IMR-90 (cell line): Measurements from ENCODE around the gene LDB2. TPM values are rescaled to one million over a fixed set of nuclear protein-coding genes. Genes with fewer than 3 reads are reported as not detected.

Experiments
- ATAC-seq: fragments of 200-7000 bp; cut with Tn5 transposase; 2 replicates; pipeline ENCODE4 v1.9.1; 2020; ENCODE audit warnings: low read depth, mild to moderate bottlenecking, moderate library complexity
- BruUV-seq: library from RNA; stranded (reverse); fragments of 400-500 nt; replicated peaks from 2 replicates; lab custom pipeline; 2021; lab: Mats Ljungman, UMichigan
- CTCF ChIA-PET: fragments of 300-600 bp; formaldehyde crosslinking; extraction: SDS; loops from one replicate; lab custom pipeline; 2021; ENCODE audit warnings: antibody characterized with exemption; lab: Yijun Ruan, JAX
- POLR2A ChIA-PET: fragments of 300-600 bp; sonication (Branson Sonifier 250); formaldehyde crosslinking; loops from one replicate; lab custom pipeline; 2022; ENCODE audit warnings: antibody characterized with exemption; ENCODE audit not compliant: unreplicated experiment; lab: Charles Lee
- DNase-seq: peaks from one replicate; pipeline ENCODE4 v3.0.0; 2013
- H2AFZ ChIP-seq: replicated peaks from 2 replicates; pipeline ENCODE3; 2013; ENCODE audit warnings: low read length, mild to moderate bottlenecking; ENCODE audit not compliant: poor library complexity
- H2AK5ac ChIP-seq: 2 replicates; pipeline ENCODE4 v1.6.1; 2013; ENCODE audit warnings: low read depth, low read length, inconsistent platforms
- H2AK9ac ChIP-seq: replicated peaks from 2 replicates; pipeline ENCODE3; 2013; ENCODE audit warnings: mild to moderate bottlenecking, low read depth, low read length, moderate library complexity; ENCODE audit not compliant: poor library complexity
- H2BK120ac ChIP-seq: 2 replicates; pipeline ENCODE4 v1.6.1; 2013; ENCODE audit warnings: low read depth, low read length, inconsistent platforms
- H2BK15ac ChIP-seq: 3 replicates; pipeline ENCODE4 v1.6.1; 2013; ENCODE audit warnings: low read depth, low read length, inconsistent platforms
- H2BK20ac ChIP-seq: 2 replicates; pipeline ENCODE4 v1.6.1; 2013; ENCODE audit warnings: low read depth, mild to moderate bottlenecking, inconsistent platforms, low read length, moderate library complexity
- H2BK5ac ChIP-seq: 2 replicates; pipeline ENCODE4 v1.6.1; 2013; ENCODE audit warnings: mild to moderate bottlenecking, low read depth, low read length, inconsistent platforms; ENCODE audit not compliant: poor library complexity, severe bottlenecking
- H3K14ac ChIP-seq: replicated peaks from 2 replicates; pipeline ENCODE4 v1.6.1; 2013; ENCODE audit warnings: low read depth, low read length, inconsistent platforms
- H3K18ac ChIP-seq: 2 replicates; pipeline ENCODE4 v1.6.1; 2013; ENCODE audit warnings: low read depth, low read length, control low read depth
- H3K23ac ChIP-seq: 2 replicates; pipeline ENCODE4 v1.6.1; 2013; ENCODE audit warnings: low read depth, low read length, inconsistent platforms
- H3K27ac ChIP-seq: 2 replicates; pipeline ENCODE4 v1.5.1; 2013; ENCODE audit warnings: mild to moderate bottlenecking, control low read depth, low read length; ENCODE audit not compliant: insufficient read depth
- H3K27me3 ChIP-seq: 2 replicates; pipeline ENCODE4 v1.6.1; 2013; ENCODE audit warnings: low read length; ENCODE audit not compliant: control insufficient read depth, insufficient read depth
- H3K36me3 ChIP-seq: 2 replicates; pipeline ENCODE4 v1.6.1; 2013; ENCODE audit warnings: low read length, mixed read lengths; ENCODE audit not compliant: control insufficient read depth, insufficient read depth
- H3K4ac ChIP-seq: 2 replicates; pipeline ENCODE4 v1.6.1; 2013; ENCODE audit warnings: low read depth, low read length, inconsistent platforms
- H3K4me1 ChIP-seq: 2 replicates; pipeline ENCODE4 v1.6.1; 2013; ENCODE audit warnings: low read length, mixed read lengths; ENCODE audit not compliant: control insufficient read depth, insufficient read depth
- H3K4me2 ChIP-seq: 2 replicates; pipeline ENCODE4 v1.6.1; 2013; ENCODE audit warnings: low read depth, mild to moderate bottlenecking, control low read depth, low read length, moderate library complexity
- H3K4me3 ChIP-seq: 2 replicates; pipeline ENCODE4 v1.5.1; 2013; ENCODE audit warnings: low read depth, mild to moderate bottlenecking, control low read depth, low read length, moderate library complexity; ENCODE audit not compliant: insufficient read depth
- H3K56ac ChIP-seq: 2 replicates; pipeline ENCODE4 v1.6.1; 2013; ENCODE audit warnings: low read length, inconsistent platforms; ENCODE audit not compliant: insufficient read depth; ENCODE audit errors: extremely low read depth
- H3K79me1 ChIP-seq, 2 experiments: 2 replicates each; pipeline ENCODE4 v1.6.1; 2013; ENCODE audit warnings: low read length in 2 of 2, inconsistent platforms in 1 of 2, low read depth in 1 of 2
- H3K9ac ChIP-seq: 2 replicates; pipeline ENCODE4 v1.6.1; 2013; ENCODE audit warnings: low read depth, low read length, control low read depth
- H3K9me1 ChIP-seq: 2 replicates; pipeline ENCODE4 v1.6.1; 2013; ENCODE audit warnings: low read length, inconsistent platforms; ENCODE audit not compliant: insufficient read depth
- H3K9me3 ChIP-seq: 2 replicates; pipeline ENCODE4 v1.6.1; 2013; ENCODE audit warnings: low read length; ENCODE audit not compliant: control insufficient read depth, insufficient read depth
- H4K20me1 ChIP-seq: 2 replicates; pipeline ENCODE4 v1.6.1; 2013; ENCODE audit warnings: low read length, inconsistent platforms; ENCODE audit not compliant: insufficient read depth
- H4K5ac ChIP-seq: 2 replicates; pipeline ENCODE4 v1.6.1; 2013; ENCODE audit warnings: mild to moderate bottlenecking, low read depth, low read length, control low read depth
- H4K8ac ChIP-seq, 2 experiments: 2 replicates each; pipeline ENCODE4 v1.6.1; 2013; ENCODE audit warnings: low read depth in 2 of 2, low read length in 2 of 2, control low read depth in 1 of 2, inconsistent platforms in 1 of 2
- H4K91ac ChIP-seq: 2 replicates; pipeline ENCODE4 v1.6.1; 2013; ENCODE audit warnings: low read depth, low read length, inconsistent platforms; ENCODE audit not compliant: insufficient read depth
- BHLHE40 ChIP-seq: fragments of 150-350 bp; IDR thresholded peaks from 2 replicates; pipeline ENCODE4 v1.6.1; 2016; ENCODE audit warnings: mild to moderate bottlenecking, low read depth, low read length
- CHD1 ChIP-seq: IDR thresholded peaks from 2 replicates; pipeline ENCODE4 v1.6.1; 2012; ENCODE audit warnings: low read depth, low read length, improper control_type of control experiment
- ELK1 ChIP-seq: fragments of 150-350 bp; IDR thresholded peaks from 2 replicates; pipeline ENCODE4 v1.6.1; 2016; ENCODE audit warnings: low read depth, mild to moderate bottlenecking, low read length, moderate library complexity, borderline replicate concordance
- MAZ ChIP-seq: IDR thresholded peaks from 2 replicates; pipeline ENCODE4 v1.6.1; 2012; ENCODE audit warnings: low read depth, mild to moderate bottlenecking, low read length, improper control_type of control experiment, moderate library complexity, borderline replicate concordance
- MXI1 ChIP-seq: IDR thresholded peaks from 2 replicates; pipeline ENCODE4 v1.6.1; 2012; ENCODE audit warnings: low read depth, mild to moderate bottlenecking, low read length, moderate library complexity, borderline replicate concordance
- POLR2A ChIP-seq: IDR thresholded peaks from 2 replicates; pipeline ENCODE4 v1.6.1; 2012; ENCODE audit warnings: mild to moderate bottlenecking, low read depth, low read length
- RAD21 ChIP-seq: IDR thresholded peaks from 2 replicates; pipeline ENCODE4 v1.6.1; 2012; ENCODE audit warnings: low read length, improper control_type of control experiment
- RCOR1 ChIP-seq: IDR thresholded peaks from 2 replicates; pipeline ENCODE4 v1.6.1; 2012; ENCODE audit warnings: mild to moderate bottlenecking, low read length, improper control_type of control experiment; ENCODE audit not compliant: insufficient replicate concordance
- RFX5 ChIP-seq: IDR thresholded peaks from 2 replicates; pipeline ENCODE4 v1.8.0; 2012; ENCODE audit warnings: low read depth, mild to moderate bottlenecking, low read length, moderate library complexity
- WGBS, 2 experiments: methylation state at CpG; one replicate each; pipeline versions ENCODE4 v1.1.5 to v1.1.7; 2013; ENCODE audit warnings: missing lambda C conversion rate in 2 of 2; ENCODE audit not compliant: insufficient read length in 1 of 2; ENCODE audit errors: extremely low coverage in 2 of 2; 5-methylcytosine and 5-hydroxymethylcytosine counted together
- dilution Hi-C: fragments of 300-500 bp; cut with HindIII; formaldehyde crosslinking; loops from one replicate; pipeline ENCODE4 v1.14.3; 2018; ENCODE audit warnings: low sequenced_read_pairs; ENCODE audit not compliant: unreplicated experiment
- in situ Hi-C: fragments of 300-500 bp; cut with MboI; formaldehyde crosslinking; loops from 3 replicates; pipeline ENCODE4 v1.14.3; 2019; ENCODE audit warnings: low sequenced_read_pairs, inconsistent platforms, mixed read lengths
- intact Hi-C: fragments of 100-400 bp; cut with micrococcal nuclease; formaldehyde crosslinking; loops from 2 replicates; pipeline ENCODE4 v1.10.0; 2022
- polyA plus RNA-seq, 3 experiments: library from polyadenylated mRNA; depleted of rRNA; stranded (reverse); fragments of >200 nt; gene quantifications; 2 replicates each; pipeline ENCODE4 v1.2.3, GENCODE V29; 2012; ENCODE audit warnings: low replicate concordance in 1 of 3
- total RNA-seq: library from RNA; depleted of rRNA; stranded (reverse); fragments of >200 nt; gene quantifications from 2 replicates; pipeline ENCODE4 v1.2.3, GENCODE V29; 2012

The LDB2 gene
- total and polyA plus RNA-seq, 2 of the 4 experiments (the other 2 are of a cell fraction): 67.9 to 116 TPM

- no peaks in the 10 kb centered on the region for H3K9me1 ChIP-seq
- in situ Hi-C loops (no loop called here), intact Hi-C loops (no loop called here), dilution Hi-C loops (no loop called here)
- 80% methylated on average over 1 of the region's 3 CpGs; no CpG with 5 or more reads in 1 of the 2 experiments for WGBS, 2 experiments
- no peaks in the 10 kb centered on the region for H3K79me1 ChIP-seq
- POLR2A ChIA-PET: no interaction called here
- no peak overlapping the region for H4K8ac ChIP-seq
- H2BK15ac ChIP-seq: no peak overlapping the region
- no peak overlapping the region for H2BK120ac ChIP-seq
- H2BK20ac ChIP-seq: no peak overlapping the region
- no peak overlapping the region for H3K56ac ChIP-seq
- H3K27ac ChIP-seq: no peak overlapping the region
- DNase-seq (no peak), ATAC-seq (no peak)
- H4K5ac ChIP-seq: no peak overlapping the region
- BruUV-seq: no TSS peak
- H3K23ac ChIP-seq: no peak overlapping the region
- CTCF ChIA-PET: interaction anchor here (0.5 kb wide), 1 partner anchor 411 kb away, joined by 3 read pairs; no protein-coding TSS in a partner anchor
- H4K91ac ChIP-seq: no peak overlapping the region
- no peaks in the 10 kb centered on the region for H4K20me1 ChIP-seq
- no peak overlapping the region for H2AK5ac ChIP-seq
- no peak overlapping the region for H3K18ac ChIP-seq
- H3K14ac ChIP-seq: no peak overlapping the region
- H3K36me3 ChIP-seq: no peaks in the 10 kb centered on the region
- no peak overlapping the region for H3K4me2 ChIP-seq
- TF ChIP-seq RAD21: no peak
- no peak for TF ChIP-seq MAZ
- no peak for TF ChIP-seq RFX5
- TF ChIP-seq ELK1: no peak
- no peak for TF ChIP-seq BHLHE40
- no peak for TF ChIP-seq MXI1
- TF ChIP-seq RCOR1: no peak
- no peak for TF ChIP-seq POLR2A
- TF ChIP-seq CHD1: no peak
- H3K9me3 ChIP-seq: no peaks in the 10 kb centered on the region
- no peak overlapping the region for H2AFZ ChIP-seq
- no peak overlapping the region for H3K4ac ChIP-seq
- H2AK9ac ChIP-seq: no peak overlapping the region
- no peak overlapping the region for H3K4me3 ChIP-seq
- H2BK5ac ChIP-seq: no peak overlapping the region
- H3K9ac ChIP-seq: no peak overlapping the region
- H3K4me1 ChIP-seq: peaks cover 6% of the 10 kb centered on the region
- H3K27me3 ChIP-seq: no peaks in the 10 kb centered on the region
These were observed 326.3 kb downstream of the LDB2 start for GRCh38 chr4:16572161-16572560.
